ENCODE results near the gene PKN2.
"Not testable (repeated sequence)": the region's sequence is repeated elsewhere in the genome, so short reads cannot be mapped to it uniquely, and the experiment has no call there.

The PKN2 gene

DNA sequence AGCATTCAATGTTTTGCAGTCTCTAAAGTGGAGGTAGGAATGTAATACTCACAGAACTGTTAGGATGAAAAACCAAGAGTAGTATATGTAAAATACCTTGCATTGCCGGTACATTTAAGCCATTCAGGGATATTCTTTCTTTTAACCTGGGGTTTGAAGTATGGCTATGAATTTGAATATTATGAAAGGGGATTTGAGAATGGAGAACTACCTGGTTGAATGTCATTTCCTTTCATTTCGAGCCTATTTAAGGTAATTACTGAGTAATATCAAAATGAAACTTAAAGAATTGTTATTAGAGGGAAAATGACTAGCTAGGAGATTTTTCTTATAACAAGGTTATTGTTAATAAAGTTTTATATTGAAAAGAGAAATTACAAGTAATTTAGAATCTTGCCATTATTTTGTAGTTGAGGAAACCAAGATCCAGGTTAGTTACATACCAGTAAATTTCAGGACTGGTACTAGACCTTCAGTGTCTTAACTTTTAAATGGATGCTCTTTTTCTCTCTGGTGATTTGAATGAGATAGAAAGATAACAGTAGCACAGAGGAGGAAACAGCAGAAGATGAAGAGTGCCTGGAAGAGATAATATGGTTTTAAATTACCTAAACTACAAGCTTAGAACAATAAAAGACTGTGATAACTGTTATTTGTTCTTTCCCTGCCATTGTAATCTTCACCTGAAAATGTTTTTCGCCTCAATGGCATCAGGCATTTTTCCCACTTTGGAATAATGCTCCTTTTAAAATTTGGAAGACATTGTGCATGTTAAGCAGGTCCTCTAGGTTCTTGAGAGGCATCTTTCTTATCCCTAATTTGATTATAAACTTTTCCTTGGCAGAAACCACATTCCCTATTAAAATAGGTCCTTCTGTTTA, 103.2 kb downstream of the PKN2 start:
- Histone ChIP-seq H3K9me3 (ENCODE audit: control insufficient read depth, insufficient read depth, low read length) (no peaks in the 10 kb centered on the region), H3K4me3 (ENCODE audit: low read depth, low read length) (no peak overlapping the region), H3K4me1 (ENCODE audit: control insufficient read depth, insufficient read depth, low read length) (peaks cover 10% of the 10 kb centered on the region), H3K9ac (ENCODE audit: low read depth, low read length) (no peak overlapping the region), H3K27ac (ENCODE audit: low read depth, low read length) (no peak overlapping the region), H3K27me3 (ENCODE audit: control insufficient read depth, insufficient read depth, low read length) (no peaks in the 10 kb centered on the region), H3K36me3 (ENCODE audit: control insufficient read depth, insufficient read depth, low read length) (peaks cover 54% of the 10 kb centered on the region)

DNA sequence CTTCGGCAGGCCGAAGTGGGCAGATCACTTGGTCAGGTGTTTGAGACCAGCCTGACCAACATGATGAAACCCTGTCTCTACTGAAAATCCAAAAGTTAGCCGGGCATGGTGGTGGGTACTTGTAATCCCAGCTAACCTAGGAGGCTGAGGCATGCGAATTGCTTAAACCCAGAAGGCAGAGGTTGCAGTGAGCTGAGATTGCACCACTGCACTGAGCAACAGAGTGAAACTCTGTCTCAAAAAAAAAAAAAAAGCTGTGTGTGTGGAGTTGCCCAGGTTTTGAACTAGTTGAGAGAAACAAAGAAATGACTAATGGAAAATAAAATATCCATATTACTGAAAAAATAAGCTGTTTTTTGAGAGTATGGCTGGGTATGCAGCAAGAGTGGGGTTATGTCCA, 107.1 kb downstream of the PKN2 start:
- Histone ChIP-seq H3K4me1 (ENCODE audit: control insufficient read depth, insufficient read depth, low read length) (no peaks in the 10 kb centered on the region; the same call in 1 of the 2 replicates), H3K9ac (ENCODE audit: low read depth, low read length) (no peak overlapping the region), H3K9me3 (ENCODE audit: control insufficient read depth, insufficient read depth, low read length) (no peaks in the 10 kb centered on the region), H3K36me3 (ENCODE audit: control insufficient read depth, insufficient read depth, low read length) (peaks cover 50% of the 10 kb centered on the region), H3K27me3 (ENCODE audit: control insufficient read depth, insufficient read depth, low read length) (no peaks in the 10 kb centered on the region), H3K4me3 (ENCODE audit: low read depth, low read length) (no peak overlapping the region), H3K27ac (ENCODE audit: low read depth, low read length) (no peak overlapping the region)

DNA sequence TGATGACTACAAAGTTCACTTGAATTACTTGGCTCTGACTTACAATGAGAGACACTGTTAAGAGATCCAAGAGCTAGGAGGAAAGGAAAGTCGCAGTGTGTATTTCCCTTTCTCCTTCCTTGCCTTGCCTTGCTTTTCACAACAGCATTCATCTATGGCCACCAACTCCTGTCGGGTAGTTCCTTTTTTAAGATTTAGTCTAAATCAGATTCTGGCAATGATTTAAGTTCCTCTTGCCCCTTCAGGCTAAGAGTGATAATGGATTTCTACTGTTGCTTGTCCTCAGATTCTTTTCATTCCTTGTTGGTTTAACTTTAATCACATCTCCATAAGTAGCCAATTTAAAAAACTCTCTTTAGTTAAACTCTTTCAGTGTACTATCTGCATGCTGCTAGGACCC, 115.4 kb downstream of the PKN2 start:
- Histone ChIP-seq H3K27me3 (ENCODE audit: control insufficient read depth, insufficient read depth, low read length) (no peaks in the 10 kb centered on the region), H3K36me3 (ENCODE audit: control insufficient read depth, insufficient read depth, low read length) (peaks cover 60% of the 10 kb centered on the region), H3K9ac (ENCODE audit: low read depth, low read length) (no peak overlapping the region), H3K27ac (ENCODE audit: low read depth, low read length) (no peak overlapping the region), H3K9me3 (ENCODE audit: control insufficient read depth, insufficient read depth, low read length) (peaks cover 18% of the 10 kb centered on the region), H3K4me3 (ENCODE audit: low read depth, low read length) (no peak overlapping the region), H3K4me1 (ENCODE audit: control insufficient read depth, insufficient read depth, low read length) (no peaks in the 10 kb centered on the region)

DNA sequence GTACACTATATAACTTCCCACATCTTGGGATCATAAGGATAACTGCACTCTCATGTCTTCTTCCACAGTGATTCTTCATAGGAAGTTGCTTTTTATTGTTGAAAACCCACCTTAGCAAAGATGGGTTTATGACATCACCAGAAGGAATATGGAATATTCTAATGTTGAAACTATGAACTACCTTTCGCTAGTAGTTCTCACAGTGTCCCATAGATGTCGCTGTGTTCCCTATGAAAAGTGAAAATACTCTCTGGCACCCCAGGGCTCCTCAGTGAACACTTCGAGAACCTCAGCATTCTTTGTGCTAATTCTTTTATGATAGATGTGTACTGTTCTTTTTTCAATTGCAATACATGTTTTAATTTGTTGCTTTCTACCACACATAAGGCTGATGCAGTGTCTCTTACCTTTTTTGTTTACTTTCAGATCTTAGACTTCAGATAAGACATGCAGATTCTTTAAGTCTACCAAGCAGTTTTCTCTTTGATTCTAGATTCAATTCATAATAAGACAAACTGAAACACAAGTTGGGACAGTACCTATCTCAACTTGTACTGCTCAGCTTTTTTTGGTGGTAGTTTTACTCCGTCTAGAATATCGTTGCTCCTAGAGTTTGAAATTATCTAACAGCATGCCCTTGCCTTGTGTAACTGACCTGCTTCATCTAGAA, 116.4 kb downstream of the PKN2 start:
- peaks cover 18% of the 10 kb centered on the region for H3K9me3 ChIP-seq (ENCODE audit: control insufficient read depth, insufficient read depth, low read length)
- H3K36me3 ChIP-seq (ENCODE audit: control insufficient read depth, insufficient read depth, low read length): peaks cover 70% of the 10 kb centered on the region

DNA sequence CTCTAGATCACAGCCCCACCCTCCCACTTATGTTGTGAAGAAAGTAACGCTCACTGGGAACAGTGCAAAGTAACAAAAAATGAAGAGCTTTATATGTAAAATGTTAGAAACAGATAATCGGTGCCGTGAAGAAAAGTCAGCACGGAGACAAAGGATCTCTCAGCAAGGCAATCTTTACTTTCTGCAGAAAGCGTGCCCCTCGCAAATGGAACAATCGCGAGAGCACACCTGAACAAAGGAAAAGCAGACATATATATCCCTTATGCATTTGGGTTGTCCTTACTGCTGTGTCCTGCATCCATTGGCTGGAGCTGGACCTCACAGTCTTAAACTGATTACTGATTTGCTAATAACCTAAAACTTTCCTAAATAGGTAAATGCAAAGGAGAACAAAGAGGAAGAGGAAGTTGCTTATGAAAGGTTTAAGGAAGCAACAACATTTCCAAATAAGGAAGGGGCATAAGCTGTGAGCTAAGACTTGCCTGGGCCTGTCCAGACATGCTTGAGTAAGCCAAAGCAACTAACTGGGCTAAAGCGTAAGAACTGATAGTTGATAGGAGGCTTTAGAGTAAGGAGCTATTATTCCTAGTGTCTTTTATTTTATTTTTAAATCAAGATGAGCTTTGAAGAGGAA, 117.6 kb downstream of the PKN2 start:
- peaks cover 75% of the 10 kb centered on the region for H3K36me3 ChIP-seq (ENCODE audit: control insufficient read depth, insufficient read depth, low read length)
- peaks cover 18% of the 10 kb centered on the region for H3K9me3 ChIP-seq (ENCODE audit: control insufficient read depth, insufficient read depth, low read length)
- no peaks in the 10 kb centered on the region for H3K27me3 ChIP-seq (ENCODE audit: control insufficient read depth, insufficient read depth, low read length)
- peak overlapping the region; percentile 1 for H3K27ac ChIP-seq (ENCODE audit: low read depth, low read length)
- H3K4me1 ChIP-seq (ENCODE audit: control insufficient read depth, insufficient read depth, low read length): no peaks in the 10 kb centered on the region
- no peak overlapping the region for H3K9ac ChIP-seq (ENCODE audit: low read depth, low read length)
- H3K4me3 ChIP-seq (ENCODE audit: low read depth, low read length): no peak overlapping the region

More for the DNA sequence above, 116.4 kb downstream of the PKN2 start:
- no peak overlapping the region for H3K4me3 ChIP-seq (ENCODE audit: low read depth, low read length)
- H3K4me1 ChIP-seq (ENCODE audit: control insufficient read depth, insufficient read depth, low read length): no peaks in the 10 kb centered on the region
- no peaks in the 10 kb centered on the region for H3K27me3 ChIP-seq (ENCODE audit: control insufficient read depth, insufficient read depth, low read length)
- H3K27ac ChIP-seq (ENCODE audit: low read depth, low read length): no peak overlapping the region
- no peak overlapping the region for H3K9ac ChIP-seq (ENCODE audit: low read depth, low read length)

DNA sequence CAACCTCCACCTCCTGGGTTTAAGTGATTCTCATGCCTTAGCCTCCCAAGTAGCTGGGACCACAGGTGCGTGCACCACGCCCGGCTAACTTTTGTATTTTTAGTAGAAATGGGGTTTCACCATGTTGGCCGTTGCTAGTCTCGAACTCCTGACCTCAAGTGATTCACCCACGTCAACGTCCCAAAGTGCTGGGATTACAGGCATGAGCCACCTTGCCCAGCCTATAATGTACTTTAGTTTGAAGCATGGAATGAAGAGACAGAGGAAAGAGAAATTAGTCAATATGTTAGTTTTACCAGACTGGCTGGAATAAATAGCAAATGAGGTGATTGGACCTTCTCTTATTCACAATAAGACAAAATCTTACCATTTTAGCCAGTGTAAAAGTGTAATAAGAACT, 118.3 kb downstream of the PKN2 start:
- H3K36me3 ChIP-seq (ENCODE audit: control insufficient read depth, insufficient read depth, low read length): peaks cover 77% of the 10 kb centered on the region
- no peak overlapping the region for H3K9ac ChIP-seq (ENCODE audit: low read depth, low read length)
- no peaks in the 10 kb centered on the region for H3K4me1 ChIP-seq (ENCODE audit: control insufficient read depth, insufficient read depth, low read length)
- peaks cover 18% of the 10 kb centered on the region for H3K9me3 ChIP-seq (ENCODE audit: control insufficient read depth, insufficient read depth, low read length)
- no peak overlapping the region for H3K4me3 ChIP-seq (ENCODE audit: low read depth, low read length)
- H3K27me3 ChIP-seq (ENCODE audit: control insufficient read depth, insufficient read depth, low read length): no peaks in the 10 kb centered on the region
- no peak overlapping the region for H3K27ac ChIP-seq (ENCODE audit: low read depth, low read length)

DNA sequence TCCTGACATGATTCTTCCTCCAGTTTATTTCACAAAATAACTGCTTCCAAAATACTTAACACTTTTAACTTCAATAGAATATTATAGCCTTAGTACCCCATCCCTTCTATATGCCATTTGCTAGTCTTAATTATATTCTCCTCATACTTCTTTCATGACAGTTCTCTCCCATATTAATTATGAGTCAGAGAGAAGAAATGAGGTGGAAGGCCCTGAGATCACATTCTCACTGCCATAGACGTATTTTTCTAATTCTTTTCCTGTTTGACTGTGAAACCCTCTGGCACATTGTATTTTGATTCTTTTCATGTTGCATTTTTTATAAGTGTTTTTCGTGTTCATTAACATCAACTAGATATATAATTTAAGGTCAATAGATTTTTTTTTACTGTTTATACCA, 118.9 kb downstream of the PKN2 start:
- Histone ChIP-seq H3K27ac (ENCODE audit: low read depth, low read length) (no peak overlapping the region), H3K9me3 (ENCODE audit: control insufficient read depth, insufficient read depth, low read length) (peaks cover 18% of the 10 kb centered on the region), H3K27me3 (ENCODE audit: control insufficient read depth, insufficient read depth, low read length) (no peaks in the 10 kb centered on the region), H3K9ac (ENCODE audit: low read depth, low read length) (no peak overlapping the region), H3K4me3 (ENCODE audit: low read depth, low read length) (no peak overlapping the region), H3K4me1 (ENCODE audit: control insufficient read depth, insufficient read depth, low read length) (no peaks in the 10 kb centered on the region), H3K36me3 (ENCODE audit: control insufficient read depth, insufficient read depth, low read length) (peaks cover 80% of the 10 kb centered on the region)

DNA sequence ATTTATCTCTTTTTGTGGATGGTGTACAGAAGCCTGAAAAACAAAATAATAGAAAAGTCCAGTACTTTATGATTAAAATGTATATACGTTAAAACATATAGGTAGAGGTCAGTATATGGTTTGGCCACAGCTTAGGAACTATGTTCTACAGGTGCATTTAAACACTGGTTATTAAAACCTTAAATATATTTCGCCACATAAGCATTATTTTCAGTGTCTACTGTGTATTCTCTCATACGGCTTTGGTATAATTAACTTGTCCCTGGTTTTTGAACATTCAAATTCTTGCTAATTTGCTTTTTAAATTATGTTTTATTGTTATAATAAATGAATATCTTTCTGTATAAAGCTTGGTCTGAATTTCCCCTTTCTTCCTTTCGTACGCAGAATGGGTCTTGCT, 119.4 kb downstream of the PKN2 start:
- Histone ChIP-seq H3K9ac (ENCODE audit: low read depth, low read length) (no peak overlapping the region), H3K36me3 (ENCODE audit: control insufficient read depth, insufficient read depth, low read length) (peaks cover 83% of the 10 kb centered on the region), H3K27me3 (ENCODE audit: control insufficient read depth, insufficient read depth, low read length) (no peaks in the 10 kb centered on the region), H3K9me3 (ENCODE audit: control insufficient read depth, insufficient read depth, low read length) (peaks cover 18% of the 10 kb centered on the region), H3K27ac (ENCODE audit: low read depth, low read length) (no peak overlapping the region), H3K4me3 (ENCODE audit: low read depth, low read length) (no peak overlapping the region), H3K4me1 (ENCODE audit: control insufficient read depth, insufficient read depth, low read length) (no peaks in the 10 kb centered on the region)

DNA sequence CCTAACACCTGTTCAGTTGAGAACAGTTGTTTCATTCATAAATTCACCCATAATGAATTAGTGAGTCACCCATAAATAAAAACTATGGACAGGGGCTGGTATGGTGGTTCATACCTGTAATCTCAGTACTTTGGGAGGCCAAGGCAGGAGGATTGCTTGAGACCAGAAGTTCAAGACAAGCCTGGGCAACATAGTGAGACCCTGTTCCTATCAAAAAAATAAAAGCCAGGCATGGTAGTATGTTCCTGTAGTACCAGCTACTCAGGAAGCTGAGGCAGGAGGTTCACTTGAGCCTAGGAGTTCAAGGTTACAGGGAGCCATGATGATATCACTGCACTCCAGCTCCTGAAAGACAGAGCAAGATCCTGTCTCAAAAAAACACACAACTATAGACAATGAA, 128.3 kb downstream of the PKN2 start:
- Histone ChIP-seq H3K27me3 (ENCODE audit: control insufficient read depth, insufficient read depth, low read length) (no peaks in the 10 kb centered on the region), H3K27ac (ENCODE audit: low read depth, low read length) (no peak overlapping the region), H3K9ac (ENCODE audit: low read depth, low read length) (no peak overlapping the region), H3K4me3 (ENCODE audit: low read depth, low read length) (no peak overlapping the region), H3K9me3 (ENCODE audit: control insufficient read depth, insufficient read depth, low read length) (no peaks in the 10 kb centered on the region), H3K36me3 (ENCODE audit: control insufficient read depth, insufficient read depth, low read length) (peaks cover 67% of the 10 kb centered on the region), H3K4me1 (ENCODE audit: control insufficient read depth, insufficient read depth, low read length) (no peaks in the 10 kb centered on the region)

DNA sequence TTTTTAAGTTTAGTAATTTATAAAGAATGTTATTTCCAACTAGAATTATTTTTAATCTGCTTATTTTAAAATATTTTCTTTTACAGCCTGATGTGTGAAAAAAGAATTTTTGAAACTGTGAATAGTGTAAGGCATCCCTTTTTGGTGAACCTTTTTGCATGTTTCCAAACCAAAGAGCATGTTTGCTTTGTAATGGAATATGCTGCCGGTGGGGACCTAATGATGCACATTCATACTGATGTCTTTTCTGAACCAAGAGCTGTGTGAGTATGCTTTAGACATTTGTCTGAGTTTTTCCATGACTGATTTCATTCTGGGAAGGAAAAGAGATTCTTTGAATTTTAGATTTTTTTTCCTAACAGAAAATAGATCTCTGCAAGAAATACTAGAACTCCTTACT, 129.4 kb downstream of the PKN2 start:
- Histone ChIP-seq H3K4me3 (ENCODE audit: low read depth, low read length) (no peak overlapping the region), H3K9me3 (ENCODE audit: control insufficient read depth, insufficient read depth, low read length) (no peaks in the 10 kb centered on the region), H3K27ac (ENCODE audit: low read depth, low read length) (no peak overlapping the region), H3K4me1 (ENCODE audit: control insufficient read depth, insufficient read depth, low read length) (no peaks in the 10 kb centered on the region), H3K27me3 (ENCODE audit: control insufficient read depth, insufficient read depth, low read length) (no peaks in the 10 kb centered on the region), H3K36me3 (ENCODE audit: control insufficient read depth, insufficient read depth, low read length) (peaks cover 58% of the 10 kb centered on the region), H3K9ac (ENCODE audit: low read depth, low read length) (no peak overlapping the region)

DNA sequence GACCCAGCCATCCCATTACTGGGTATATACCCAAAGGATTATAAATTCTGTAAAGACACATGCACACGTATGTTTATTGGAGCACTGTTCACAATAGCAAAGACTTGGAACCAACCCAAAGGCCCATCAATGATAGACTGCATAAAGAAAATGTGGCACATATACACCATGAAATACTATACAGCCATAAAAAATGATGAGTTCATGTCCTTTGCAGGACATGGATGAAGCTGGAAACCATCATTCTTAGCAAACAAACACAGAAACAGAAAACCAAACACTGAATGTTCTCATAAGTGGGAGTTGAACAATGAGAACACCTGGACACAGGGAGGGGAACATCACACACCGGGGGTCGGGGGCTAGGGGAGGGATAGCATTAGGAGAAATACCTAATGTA, 135.6 kb downstream of the PKN2 start:
- not testable (repeated sequence) for H3K4me3 ChIP-seq (ENCODE audit: low read depth, low read length); H3K4me1 ChIP-seq (ENCODE audit: control insufficient read depth, insufficient read depth, low read length); H3K9ac ChIP-seq (ENCODE audit: low read depth, low read length); H3K9me3 ChIP-seq (ENCODE audit: control insufficient read depth, insufficient read depth, low read length); H3K27me3 ChIP-seq (ENCODE audit: control insufficient read depth, insufficient read depth, low read length); H3K27ac ChIP-seq (ENCODE audit: low read depth, low read length)
- peaks cover 21% of the 10 kb centered on the region for H3K36me3 ChIP-seq (ENCODE audit: control insufficient read depth, insufficient read depth, low read length)

Data from HUES48 (cell line).